Astrocyte (in vitro differentiated cells and primary cell): ENCODE data around the gene ATL1. TPM values are rescaled to one million over a fixed set of nuclear protein-coding genes. Genes with fewer than 3 reads are reported as not detected.

Source experiments
- DNase-seq: peaks from one replicate; pipeline ENCODE4 v3.0.0-alpha.2; 2010; ENCODE audit warnings: low read depth
- FAIRE-seq: peaks from 2 replicates; lab custom pipeline; 2011; peaks lifted over from hg19 to GRCh38; lab: Jason Lieb, UNC
- H2AFZ ChIP-seq: 2 replicates; pipeline ENCODE4 v1.6.0; 2012; ENCODE audit warnings: low read depth, low read length, inconsistent platforms
- H3K27ac ChIP-seq: 2 replicates; pipeline ENCODE4 v1.5.1; 2011; ENCODE audit warnings: low read depth, low read length, inconsistent platforms
- H3K27me3 ChIP-seq: 2 replicates; pipeline ENCODE4 v1.6.0; 2011; ENCODE audit warnings: low read length, inconsistent platforms; ENCODE audit not compliant: insufficient read depth
- H3K36me3 ChIP-seq: 2 replicates; pipeline ENCODE4 v1.5.1; 2011; ENCODE audit warnings: low read length, inconsistent platforms; ENCODE audit not compliant: insufficient read depth
- H3K4me1 ChIP-seq: 2 replicates; pipeline ENCODE4 v1.5.1; 2011; ENCODE audit warnings: low read length, inconsistent platforms; ENCODE audit not compliant: insufficient read depth
- H3K4me2 ChIP-seq: 2 replicates; pipeline ENCODE4 v1.6.0; 2012; ENCODE audit warnings: low read length, inconsistent platforms
- H3K4me3 ChIP-seq: 2 replicates; pipeline ENCODE4 v1.5.1; 2011; ENCODE audit warnings: low read depth, mild to moderate bottlenecking, low read length, inconsistent platforms; ENCODE audit not compliant: insufficient read depth
- H3K79me2 ChIP-seq: 2 replicates; pipeline ENCODE4 v1.6.0; 2012; ENCODE audit warnings: mild to moderate bottlenecking, low read length, inconsistent platforms; ENCODE audit not compliant: insufficient read depth
- H3K9ac ChIP-seq: 2 replicates; pipeline ENCODE4 v1.6.0; 2012; ENCODE audit warnings: mild to moderate bottlenecking, low read length, inconsistent platforms
- H3K9me3 ChIP-seq: 2 replicates; pipeline ENCODE4 v1.5.1; 2012; ENCODE audit warnings: low read depth, mild to moderate bottlenecking, low read length, inconsistent platforms; ENCODE audit not compliant: insufficient read depth
- H4K20me1 ChIP-seq: 2 replicates; pipeline ENCODE4 v1.6.0; 2012; ENCODE audit warnings: low read length, inconsistent platforms; ENCODE audit not compliant: insufficient read depth
- H3K27ac Mint-ChIP-seq: one replicate; pipeline ENCODE4 v1.8.0; 2021; ENCODE audit warnings: mild to moderate bottlenecking, mixed read lengths; ENCODE audit not compliant: unreplicated experiment
- H3K27me3 Mint-ChIP-seq: one replicate; pipeline ENCODE4 v1.8.0; 2021; ENCODE audit warnings: low read depth, mixed read lengths; ENCODE audit not compliant: unreplicated experiment
- H3K36me3 Mint-ChIP-seq: one replicate; pipeline ENCODE4 v1.8.0; 2021; ENCODE audit warnings: low read depth, mixed read lengths; ENCODE audit not compliant: unreplicated experiment
- H3K4me1 Mint-ChIP-seq: one replicate; pipeline ENCODE4 v1.8.0; 2021; ENCODE audit warnings: low read depth, mixed read lengths; ENCODE audit not compliant: unreplicated experiment
- H3K4me3 Mint-ChIP-seq: one replicate; pipeline ENCODE4 v1.8.0; 2021; ENCODE audit warnings: mild to moderate bottlenecking, moderate library complexity, mixed read lengths; ENCODE audit not compliant: unreplicated experiment
- H3K9me3 Mint-ChIP-seq: one replicate; pipeline ENCODE4 v1.8.0; 2021; ENCODE audit warnings: mild to moderate bottlenecking, mixed read lengths; ENCODE audit not compliant: unreplicated experiment
- EZH2 ChIP-seq: IDR thresholded peaks from 2 replicates; pipeline ENCODE4 v1.6.1; 2012; ENCODE audit warnings: mild to moderate bottlenecking, low read length, inconsistent platforms; ENCODE audit not compliant: insufficient read depth
- total RNA-seq: library from RNA; stranded (reverse); gene quantifications from 2 replicates; pipeline ENCODE4 v1.2.1, GENCODE V29; 2021
- TF ChIP-seq, protein P1 (sequence below): IDR thresholded peaks from 2 replicates; pipeline ENCODE4 v1.5.1; 2011; ENCODE audit warnings: low read depth, mild to moderate bottlenecking, inconsistent platforms, low read length, moderate library complexity; ENCODE audit not compliant: insufficient read depth

The ATL1 gene
- total RNA-seq, 1 donor from 2014 or later: 15.8 TPM

- Histone ChIP-seq H3K79me2 (no peaks in the 10 kb centered on the region), H3K4me2 (no peak overlapping the region), H3K9me3 (no peaks in the 10 kb centered on the region), H4K20me1 (no peaks in the 10 kb centered on the region), H3K9ac (no peak overlapping the region), H3K4me3 (no peak overlapping the region), H2AFZ (no peak overlapping the region), H3K36me3 (no peaks in the 10 kb centered on the region), H3K27ac (no peak overlapping the region), H3K4me1 (no peaks in the 10 kb centered on the region), H3K27me3 (no peaks in the 10 kb centered on the region)
- Mint-ChIP-seq H3K36me3 (no peaks in the 10 kb centered on the region), H3K27ac (no peak overlapping the region), H3K27me3 (no peaks in the 10 kb centered on the region), H3K4me1 (peaks cover 3% of the 10 kb centered on the region), H3K4me3 (no peak overlapping the region), H3K9me3 (no peaks in the 10 kb centered on the region)
- DNase-seq (no peak), FAIRE-seq (no peak)
- TF ChIP-seq, protein P1, sequence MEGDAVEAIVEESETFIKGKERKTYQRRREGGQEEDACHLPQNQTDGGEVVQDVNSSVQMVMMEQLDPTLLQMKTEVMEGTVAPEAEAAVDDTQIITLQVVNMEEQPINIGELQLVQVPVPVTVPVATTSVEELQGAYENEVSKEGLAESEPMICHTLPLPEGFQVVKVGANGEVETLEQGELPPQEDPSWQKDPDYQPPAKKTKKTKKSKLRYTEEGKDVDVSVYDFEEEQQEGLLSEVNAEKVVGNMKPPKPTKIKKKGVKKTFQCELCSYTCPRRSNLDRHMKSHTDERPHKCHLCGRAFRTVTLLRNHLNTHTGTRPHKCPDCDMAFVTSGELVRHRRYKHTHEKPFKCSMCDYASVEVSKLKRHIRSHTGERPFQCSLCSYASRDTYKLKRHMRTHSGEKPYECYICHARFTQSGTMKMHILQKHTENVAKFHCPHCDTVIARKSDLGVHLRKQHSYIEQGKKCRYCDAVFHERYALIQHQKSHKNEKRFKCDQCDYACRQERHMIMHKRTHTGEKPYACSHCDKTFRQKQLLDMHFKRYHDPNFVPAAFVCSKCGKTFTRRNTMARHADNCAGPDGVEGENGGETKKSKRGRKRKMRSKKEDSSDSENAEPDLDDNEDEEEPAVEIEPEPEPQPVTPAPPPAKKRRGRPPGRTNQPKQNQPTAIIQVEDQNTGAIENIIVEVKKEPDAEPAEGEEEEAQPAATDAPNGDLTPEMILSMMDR: no peak
- TF ChIP-seq EZH2: no peak
Observed at GRCh38 chr14:50578433-50578832, 18.5 kb downstream of the ATL1 start.

GRCh38 chr14:50590464-50590863, 30.5 kb downstream of the ATL1 start:
- Histone ChIP-seq H3K36me3 (no peaks in the 10 kb centered on the region), H3K4me3 (no peak overlapping the region), H3K79me2 (no peaks in the 10 kb centered on the region), H3K27ac (no peak overlapping the region), H3K4me2 (no peak overlapping the region), H3K9me3 (no peaks in the 10 kb centered on the region), H3K27me3 (no peaks in the 10 kb centered on the region), H3K9ac (no peak overlapping the region), H3K4me1 (no peaks in the 10 kb centered on the region), H4K20me1 (no peaks in the 10 kb centered on the region), H2AFZ (no peak overlapping the region)
- Mint-ChIP-seq H3K27me3 (no peaks in the 10 kb centered on the region), H3K27ac (no peak overlapping the region), H3K4me3 (no peak overlapping the region), H3K4me1 (peaks cover 5% of the 10 kb centered on the region), H3K9me3 (no peaks in the 10 kb centered on the region), H3K36me3 (peaks cover 6% of the 10 kb centered on the region)
- FAIRE-seq (no peak), DNase-seq (no peak)
- TF ChIP-seq, protein P1: no peak
- no peak for TF ChIP-seq EZH2

GRCh38 chr14:50594577-50595316, 34.8 kb downstream of the ATL1 start:
- H3K79me2 ChIP-seq: no peaks in the 10 kb centered on the region
- peaks cover 1% of the 10 kb centered on the region for H3K4me1 ChIP-seq
- Mint-ChIP-seq H3K36me3 (peaks cover 4% of the 10 kb centered on the region), H3K4me1 (peaks cover 3% of the 10 kb centered on the region), H3K27ac (no peak overlapping the region), H3K27me3 (no peaks in the 10 kb centered on the region), H3K4me3 (no peak overlapping the region), H3K9me3 (no peaks in the 10 kb centered on the region)
- no peak overlapping the region for H3K9ac ChIP-seq
- H2AFZ ChIP-seq: no peak overlapping the region
- H3K4me3 ChIP-seq: no peak overlapping the region
- no peak for FAIRE-seq
- no peaks in the 10 kb centered on the region for H3K36me3 ChIP-seq
- TF ChIP-seq EZH2: no peak
- TF ChIP-seq, protein P1: no peak
- H4K20me1 ChIP-seq: no peaks in the 10 kb centered on the region
- no peaks in the 10 kb centered on the region for H3K9me3 ChIP-seq
- no peak for DNase-seq
- H3K27me3 ChIP-seq: no peaks in the 10 kb centered on the region
- no peak overlapping the region for H3K4me2 ChIP-seq
- H3K27ac ChIP-seq: no peak overlapping the region
